SU-DHL-6 (cell line): ENCODE data around the gene XPOT.

Experiments used
- H2AFZ ChIP-seq: fragments of 200-600 bp; sonication (generic); 2 replicates; pipeline ENCODE4 v1.6.1; 2014; ENCODE audit warnings: low read depth, mild to moderate bottlenecking, moderate library complexity, mixed read lengths, antibody characterized with exemption, low read length; ENCODE audit not compliant: severe bottlenecking
- H3F3A ChIP-seq: fragments of 200-600 bp; shearing (Covaris generic); 2 replicates; pipeline ENCODE4 v1.6.0; 2016; ENCODE audit warnings: antibody characterized with exemption, mild to moderate bottlenecking; ENCODE audit not compliant: insufficient read depth
- H3K27ac ChIP-seq: fragments of 200-600 bp; sonication (generic); 2 replicates; pipeline ENCODE4 v1.5.1; 2016; ENCODE audit warnings: low read depth, mild to moderate bottlenecking, low read length, moderate library complexity, mixed read lengths
- H3K27me3 ChIP-seq: fragments of 200-600 bp; sonication (generic), shearing (Covaris generic); 2 replicates; pipeline ENCODE4 v1.6.0; 2014; ENCODE audit warnings: mild to moderate bottlenecking, low read length
- H3K36me3 ChIP-seq: fragments of 200-600 bp; sonication (generic); 2 replicates; pipeline ENCODE4 v1.6.1; 2014; ENCODE audit warnings: mild to moderate bottlenecking, low read length, mixed read lengths
- H3K4me2 ChIP-seq: fragments of 300-600, 200-600 bp; shearing (Covaris generic), sonication (generic); 2 replicates; pipeline ENCODE4 v1.6.0; 2014; ENCODE audit warnings: low read length, low read depth, mild to moderate bottlenecking; ENCODE audit not compliant: poor library complexity, severe bottlenecking
- H3K4me3 ChIP-seq: fragments of 200-600 bp; sonication (generic); 2 replicates; pipeline ENCODE4 v1.5.1; 2014; ENCODE audit warnings: antibody characterized with exemption, low read length, mild to moderate bottlenecking, mixed read lengths; ENCODE audit not compliant: insufficient read depth, poor library complexity, severe bottlenecking
- H3K79me2 ChIP-seq: fragments of 200-600 bp; sonication (generic); 2 replicates; pipeline ENCODE4 v1.6.1; 2014; ENCODE audit warnings: mild to moderate bottlenecking, low read length, moderate library complexity; ENCODE audit not compliant: insufficient read depth
- H3K9ac ChIP-seq: fragments of 200-600 bp; sonication (generic); 2 replicates; pipeline ENCODE4 v1.7.0; 2014; ENCODE audit warnings: mild to moderate bottlenecking, low read length
- H3K9me2 ChIP-seq: fragments of 200-600 bp; sonication (generic); replicated peaks from 2 replicates; pipeline ENCODE4 v1.6.1; 2014; ENCODE audit warnings: low read length; ENCODE audit not compliant: insufficient read depth
- H3K9me3 ChIP-seq: fragments of 200-600 bp; sonication (generic); 2 replicates; pipeline ENCODE4 v1.6.1; 2014; ENCODE audit warnings: low read length, mixed read lengths; ENCODE audit not compliant: insufficient read depth
- H4K20me1 ChIP-seq: fragments of 200-600 bp; sonication (generic); 2 replicates; pipeline ENCODE4 v1.6.1; 2014; ENCODE audit warnings: low read depth, mild to moderate bottlenecking, antibody characterized with exemption, low read length, moderate library complexity, mixed read lengths
- CTCF ChIP-seq: fragments of 200-600 bp; sonication (generic); IDR thresholded peaks from one replicate; pipeline ENCODE4 v1.5.1; 2017; ENCODE audit warnings: antibody characterized with exemption, mild to moderate bottlenecking, low read length, moderate library complexity; ENCODE audit not compliant: insufficient read depth, poor library complexity, severe bottlenecking
- EZH2phosphoT487 ChIP-seq: fragments of 200-600 bp; sonication (generic), shearing (Covaris generic); conservative IDR thresholded peaks from 2 replicates; pipeline ENCODE4 v1.6.1; 2018; ENCODE audit warnings: mild to moderate bottlenecking, antibody characterized with exemption, low read length, moderate library complexity, mixed read lengths

The XPOT gene

DNA sequence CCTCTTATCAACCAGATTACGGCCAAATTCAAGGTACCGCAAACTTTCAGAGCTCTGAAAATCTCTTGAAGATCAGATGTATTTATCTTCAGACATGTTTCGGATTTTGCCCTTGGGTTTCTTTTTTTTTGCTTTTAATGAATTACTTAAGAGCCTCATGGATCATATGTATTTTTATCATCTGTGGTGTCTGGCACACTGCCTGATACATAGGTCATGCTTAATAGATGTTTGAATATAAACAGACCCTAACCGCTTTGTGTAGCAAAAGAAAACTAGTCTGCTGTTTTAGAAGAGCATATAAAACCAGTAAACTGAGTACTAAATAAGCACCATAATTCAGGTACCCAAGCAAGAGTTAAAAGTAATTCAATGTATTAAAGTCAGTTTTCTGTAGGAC, 27.6 kb downstream of the XPOT start:
- Histone ChIP-seq H4K20me1 (no peaks in the 10 kb centered on the region), H3K9ac (no peak overlapping the region), H3K4me2 (no peak overlapping the region), H3K4me3 (no peak overlapping the region), H3K27me3 (no peaks in the 10 kb centered on the region), H3K36me3 (peaks cover 63% of the 10 kb centered on the region), H2AFZ (no peak overlapping the region), H3K9me3 (no peaks in the 10 kb centered on the region), H3K9me2 (no peaks in the 10 kb centered on the region), H3F3A (no peaks in the 10 kb centered on the region), H3K79me2 (no peaks in the 10 kb centered on the region), H3K27ac (no peak overlapping the region)
- no peak for TF ChIP-seq EZH2phosphoT487
- no peak for TF ChIP-seq CTCF

DNA sequence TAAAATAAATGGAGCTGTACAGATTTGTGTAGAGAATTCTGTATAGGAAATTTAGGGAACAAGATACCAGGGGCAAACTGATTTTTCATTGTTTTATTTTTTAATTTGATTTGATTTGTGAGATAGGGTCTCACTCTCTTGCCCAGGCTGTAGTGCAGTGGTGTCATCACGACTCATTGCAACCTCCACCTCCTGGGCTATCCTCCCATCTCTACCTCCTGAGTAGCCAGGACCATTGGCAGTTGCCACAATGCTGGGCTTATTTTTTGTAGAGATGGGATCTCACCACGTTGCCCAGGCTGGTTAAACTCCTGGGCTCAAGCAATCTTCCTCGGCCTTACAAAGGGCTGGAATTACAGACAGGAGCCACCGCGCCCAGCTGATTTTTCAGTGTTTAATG, 29.7 kb downstream of the XPOT start:
- Histone ChIP-seq H3K4me2 (no peak overlapping the region), H3K36me3 (peaks cover 48% of the 10 kb centered on the region), H2AFZ (no peak overlapping the region), H3K9me2 (no peaks in the 10 kb centered on the region), H3K27me3 (no peaks in the 10 kb centered on the region), H3K4me3 (no peak overlapping the region), H3K9me3 (no peaks in the 10 kb centered on the region), H3K27ac (no peak overlapping the region), H3F3A (no peaks in the 10 kb centered on the region), H3K9ac (no peak overlapping the region), H3K79me2 (no peaks in the 10 kb centered on the region), H4K20me1 (no peaks in the 10 kb centered on the region)
- no peak for TF ChIP-seq EZH2phosphoT487
- TF ChIP-seq CTCF: no peak

DNA sequence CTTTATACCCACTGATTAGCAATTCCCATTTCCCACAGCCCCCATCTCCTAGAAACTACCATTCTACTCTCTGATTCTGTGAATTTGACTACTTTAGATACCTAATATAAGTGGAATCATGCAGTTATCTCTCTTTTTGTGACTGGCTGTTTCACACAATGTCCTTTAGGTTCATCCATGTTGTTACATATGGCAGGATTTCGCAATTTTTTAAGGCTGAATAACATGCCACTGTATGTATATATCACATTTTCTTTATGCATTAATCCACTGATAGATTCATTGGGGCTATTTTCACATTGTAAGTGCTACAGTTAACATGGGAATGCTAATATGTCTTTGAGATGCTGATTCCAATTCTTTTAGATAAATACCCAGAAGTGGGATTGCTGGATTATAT, 35.9 kb downstream of the XPOT start:
- H3K36me3 ChIP-seq: peaks cover 50% of the 10 kb centered on the region
- peaks cover 3% of the 10 kb centered on the region; the same call in 1 of the 2 replicates for H3F3A ChIP-seq

More for the DNA sequence above, 35.9 kb downstream of the XPOT start:
- no peak overlapping the region for H3K27ac ChIP-seq
- H3K4me3 ChIP-seq: no peak overlapping the region
- H3K9ac ChIP-seq: no peak overlapping the region
- H3K79me2 ChIP-seq: no peaks in the 10 kb centered on the region
- TF ChIP-seq EZH2phosphoT487 (no peak), CTCF (no peak)
- H3K4me2 ChIP-seq: no peak overlapping the region
- no peaks in the 10 kb centered on the region for H3K9me3 ChIP-seq
- H3K9me2 ChIP-seq: no peaks in the 10 kb centered on the region
- H4K20me1 ChIP-seq: no peaks in the 10 kb centered on the region
- no peaks in the 10 kb centered on the region for H3K27me3 ChIP-seq
- no peak overlapping the region for H2AFZ ChIP-seq
